ENCODE measurements around the gene UBE2E1.

DNA sequence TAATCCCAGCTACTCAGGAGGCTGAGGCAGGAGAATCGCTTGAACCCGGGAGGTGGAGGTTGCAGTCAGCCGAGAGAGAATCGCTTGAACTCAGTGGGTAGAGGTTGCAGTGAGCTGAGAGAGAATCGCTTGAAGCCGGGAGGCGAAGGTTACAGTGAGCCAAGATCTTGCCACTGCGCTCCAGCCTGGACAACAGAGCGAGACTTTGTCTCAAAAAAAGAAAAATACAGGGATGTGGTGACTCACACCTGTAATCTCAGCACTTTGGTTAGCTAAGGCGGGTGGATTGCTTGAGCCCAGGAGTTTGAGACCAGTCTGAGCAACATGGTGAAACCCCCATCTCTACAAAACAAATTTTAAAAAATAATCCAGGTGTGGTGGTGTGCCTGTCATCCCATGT, 26.8 kb downstream of the UBE2E1 start:
- TF ChIP-seq NFIC (IDR thresholded peaks at IDR 0.05) (no peak), EGR1 (IDR thresholded peaks at IDR 0.05) (no peak), TCF12 (IDR thresholded peaks at IDR 0.05; ENCODE audit: low read depth) (no peak), RAD21 (IDR thresholded peaks at IDR 0.05; ENCODE audit: low read depth) (no peak), CEBPB (IDR thresholded peaks at IDR 0.05) (no peak), ZBTB7A (IDR thresholded peaks at IDR 0.05; ENCODE audit: low read depth) (no peak), USF1 (IDR thresholded peaks at IDR 0.05) (no peak), TAF1 (IDR thresholded peaks at IDR 0.05; ENCODE audit: low read depth) (no peak), EP300 (IDR thresholded peaks at IDR 0.05; ENCODE audit: borderline replicate concordance) (no peak)
- TF ChIP-seq, protein P1, sequence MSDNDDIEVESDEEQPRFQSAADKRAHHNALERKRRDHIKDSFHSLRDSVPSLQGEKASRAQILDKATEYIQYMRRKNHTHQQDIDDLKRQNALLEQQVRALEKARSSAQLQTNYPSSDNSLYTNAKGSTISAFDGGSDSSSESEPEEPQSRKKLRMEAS (IDR thresholded peaks at IDR 0.05), result no peak

Measured in Ishikawa (cell line).